GM12878 (cell line): ENCODE results near the gene CEP135. TPM values are rescaled to one million over a fixed set of nuclear protein-coding genes. Genes with fewer than 3 reads are reported as not detected.

ENCODE experiments used
- ATAC-seq: fragments of 200-7000 bp; cut with Tn5 transposase; 3 replicates; pipeline ENCODE4 v1.9.1; 2020; ENCODE audit warnings: mild to moderate bottlenecking, moderate library complexity
- BruUV-seq: library from RNA; stranded (reverse); fragments of 400-500 nt; replicated peaks from 2 replicates; lab custom pipeline; 2021; lab: Mats Ljungman, UMichigan
- CTCF ChIA-PET: fragments of 300-600 bp; sonication (Branson Sonifier 250); formaldehyde crosslinking; extraction: SDS; loops from one replicate; lab custom pipeline; 2021; ENCODE audit warnings: inconsistent platforms; lab: Yijun Ruan, JAX
- POLR2A ChIA-PET: fragments of 350-600 bp; formaldehyde crosslinking; extraction: SDS; loops from one replicate; lab custom pipeline; 2021; ENCODE audit warnings: inconsistent platforms; lab: Charles Lee
- RAD21 ChIA-PET: fragments of 300-600 bp; sonication (Branson Sonifier 250); formaldehyde crosslinking; loops from one replicate; lab custom pipeline; 2023; ENCODE audit warnings: antibody characterized with exemption; ENCODE audit not compliant: unreplicated experiment; lab: Charles Lee
- SMC1A ChIA-PET: fragments of 300-600 bp; sonication (Branson Sonifier 250); formaldehyde crosslinking; loops from one replicate; lab custom pipeline; 2023; ENCODE audit not compliant: unreplicated experiment, uncharacterized antibody; lab: Charles Lee
- DNase-seq: peaks from one replicate; pipeline ENCODE4 v3.0.0-alpha.2; 2011; ENCODE audit warnings: low read depth, low spot score
- FAIRE-seq: peaks from 3 replicates; lab custom pipeline; 2011; peaks lifted over from hg19 to GRCh38; lab: Jason Lieb, UNC
- H2AFZ ChIP-seq: 2 replicates; pipeline ENCODE4 v1.6.0; 2011; ENCODE audit warnings: low read depth, low read length, control low read depth; ENCODE audit not compliant: control insufficient read depth
- H3K27ac ChIP-seq: 2 replicates; pipeline ENCODE4 v1.5.1; 2011; ENCODE audit warnings: control low read depth; ENCODE audit not compliant: control insufficient read depth, insufficient read depth
- H3K27me3 ChIP-seq, 2 experiments: replicated peaks in 1 of 2; 2 replicates each; pipeline versions ENCODE4 v1.6.0 to v1.6.1; 2011; ENCODE audit warnings: low read length in 1 of 2; ENCODE audit not compliant: control insufficient read depth in 2 of 2, insufficient read depth in 2 of 2
- H3K36me3 ChIP-seq, 2 experiments: 2 replicates each; pipeline ENCODE4 v1.5.1; 2011; ENCODE audit warnings: low read length in 1 of 2; ENCODE audit not compliant: control insufficient read depth in 2 of 2, insufficient read depth in 2 of 2
- H3K4me1 ChIP-seq: 2 replicates; pipeline ENCODE4 v1.6.1; 2011; ENCODE audit warnings: mild to moderate bottlenecking, low read length, moderate library complexity, mixed read lengths; ENCODE audit not compliant: control insufficient read depth, insufficient read depth
- H3K4me2 ChIP-seq: 2 replicates; pipeline ENCODE4 v1.6.0; 2011; ENCODE audit warnings: control low read depth; ENCODE audit not compliant: control insufficient read depth, insufficient read depth
- H3K4me3 ChIP-seq: fragments of 200-600 bp; sonication (generic); 2 replicates; pipeline ENCODE4 v1.5.1; 2016
- H3K79me2 ChIP-seq: 2 replicates; pipeline ENCODE4 v1.6.0; 2011; ENCODE audit warnings: low read length; ENCODE audit not compliant: control insufficient read depth, insufficient read depth
- H3K9ac ChIP-seq: 2 replicates; pipeline ENCODE4 v1.8.0; 2011; ENCODE audit warnings: low read length, control low read depth, mixed read lengths; ENCODE audit not compliant: control insufficient read depth, insufficient read depth
- H3K9me3 ChIP-seq: replicated peaks from 3 replicates; pipeline ENCODE4 v1.5.1; 2011; ENCODE audit warnings: mild to moderate bottlenecking, low read length; ENCODE audit not compliant: control insufficient read depth, insufficient read depth
- H4K20me1 ChIP-seq: 2 replicates; pipeline ENCODE4 v1.6.0; 2011; ENCODE audit not compliant: control insufficient read depth, insufficient read depth
- CHD1 ChIP-seq: IDR thresholded peaks from 2 replicates; pipeline ENCODE4 v1.6.1; 2012; ENCODE audit warnings: low read depth, low read length, improper control_type of control experiment
- CHD2 ChIP-seq: IDR thresholded peaks from 2 replicates; pipeline ENCODE4 v1.6.1; 2011; ENCODE audit warnings: low read depth, low read length, improper control_type of control experiment, borderline replicate concordance
- IKZF2 ChIP-seq, 2 experiments: fragments of 450-650 bp; IDR thresholded peaks; 2 replicates each; pipeline ENCODE4 v1.6.1; 2017; ENCODE audit warnings: mild to moderate bottlenecking in 2 of 2, moderate library complexity in 2 of 2
- PAX8 ChIP-seq: fragments of 450-650 bp; IDR thresholded peaks from 2 replicates; pipeline ENCODE4 v1.6.1; 2017; ENCODE audit warnings: mild to moderate bottlenecking, moderate library complexity
- RAD51 ChIP-seq: fragments of 450-650 bp; IDR thresholded peaks from 2 replicates; pipeline ENCODE4 v1.6.1; 2016; ENCODE audit warnings: moderate library complexity, mild to moderate bottlenecking, inconsistent platforms
- SMAD5 ChIP-seq: IDR thresholded peaks from 2 replicates; pipeline ENCODE4 v1.6.1; 2016; ENCODE audit warnings: antibody characterized with exemption, low read depth
- SRF ChIP-seq, 2 experiments: IDR thresholded peaks; 2 replicates each; pipeline ENCODE4 v1.6.1; 2011; ENCODE audit warnings: low read depth in 2 of 2, low read length in 2 of 2, mild to moderate bottlenecking in 1 of 2, moderate library complexity in 1 of 2
- STAT1 ChIP-seq: fragments of 450-650 bp; conservative IDR thresholded peaks from 2 replicates; pipeline ENCODE4 v1.6.1; 2014; ENCODE audit warnings: antibody characterized with exemption, mild to moderate bottlenecking
- TBL1XR1 ChIP-seq: IDR thresholded peaks from 2 replicates; pipeline ENCODE4 v1.6.1; 2012; ENCODE audit warnings: low read depth, low read length, improper control_type of control experiment
- TCF3 ChIP-seq: IDR thresholded peaks from 2 replicates; pipeline ENCODE4 v1.6.1; 2012; ENCODE audit warnings: low read depth, mild to moderate bottlenecking, low read length, borderline replicate concordance; ENCODE audit not compliant: insufficient read depth
- YBX1 ChIP-seq: fragments of 450-650 bp; IDR thresholded peaks from 2 replicates; pipeline ENCODE4 v1.6.1; 2016; ENCODE audit warnings: antibody characterized with exemption
- ZNF24 ChIP-seq: fragments of 450-650 bp; IDR thresholded peaks from 2 replicates; pipeline ENCODE4 v1.6.1; 2017; ENCODE audit warnings: antibody characterized with exemption, mild to moderate bottlenecking
- ZNF592 ChIP-seq: fragments of 450-650 bp; IDR thresholded peaks from 2 replicates; pipeline ENCODE4 v1.6.1; 2017; ENCODE audit warnings: mild to moderate bottlenecking, moderate library complexity
- WGBS: methylation state at CpG from one replicate; pipeline ENCODE4 v1.1.6; 2016; ENCODE audit warnings: low lambda C conversion rate; ENCODE audit not compliant: insufficient replicate concordance, insufficient coverage; ENCODE audit errors: missing lambda C conversion rate; 5-methylcytosine and 5-hydroxymethylcytosine counted together
- in situ Hi-C: fragments of 300-500 bp; cut with MboI; formaldehyde crosslinking; loops from 9 replicates; pipeline ENCODE4 v1.14.3; 2018; ENCODE audit warnings: mixed read lengths
- intact Hi-C: fragments of 100-400 bp; cut with micrococcal nuclease; formaldehyde crosslinking; loops from one replicate; pipeline ENCODE4 v1.14.2; 2022; ENCODE audit not compliant: unreplicated experiment
- polyA plus RNA-seq, 11 experiments: library from polyadenylated mRNA; depleted of rRNA in 4 of 11; unstranded in 6 of 11; stranded (reverse) in 5 of 11; fragments of >200 nt; fragmentation: Nextera tagmentation in 4 of 11; fragmentation: Illumina TruSeq in 1 of 11; extraction: Ambion mirVana in 4 of 11; extraction: Trizol in 1 of 11; gene quantifications; 1 replicate in 1 of 11; 2 replicates in 10 of 11; pipeline versions ENCODE4 v1.2.1 to v1.2.3, GENCODE V29; 2011 to 2016; ENCODE audit warnings: inconsistent platforms in 2 of 11, missing spikeins in 2 of 11, low read depth in 1 of 11
- total RNA-seq, 4 experiments: library from RNA; depleted of rRNA in 3 of 4; stranded (reverse); fragments of >200 nt in 3 of 4; fragmentation: Illumina TruSeq in 1 of 4; extraction: Trizol in 1 of 4; gene quantifications; 2 replicates each; pipeline versions ENCODE4 v1.2.1 to v1.2.3, GENCODE V29; 2013 to 2021
- TF ChIP-seq, protein P1 (sequence below): fragments of 450-650 bp; IDR thresholded peaks from 2 replicates; pipeline ENCODE4 v1.6.1; 2014; ENCODE audit warnings: mild to moderate bottlenecking
- TF ChIP-seq, protein P2 (sequence below), 3 experiments: IDR thresholded peaks in 2 of 3; conservative IDR thresholded peaks in 1 of 3; 2 replicates each; pipeline ENCODE4 v1.5.1; 2011; ENCODE audit warnings: low read depth in 3 of 3, low read length in 3 of 3, mild to moderate bottlenecking in 3 of 3, control low read depth in 2 of 3, moderate library complexity in 2 of 3, inconsistent platforms in 1 of 3, mixed read lengths in 1 of 3; ENCODE audit not compliant: control insufficient read depth in 2 of 3, insufficient read depth in 1 of 3; ENCODE audit errors: extremely low read depth in 1 of 3

CEP135 gene
- total and polyA plus RNA-seq, 10 of the 15 experiments (the other 5 are each of a cell fraction or from before 2014, with no cell fraction given), result 2.9 to 13.6 (median 10.1) TPM

DNA sequence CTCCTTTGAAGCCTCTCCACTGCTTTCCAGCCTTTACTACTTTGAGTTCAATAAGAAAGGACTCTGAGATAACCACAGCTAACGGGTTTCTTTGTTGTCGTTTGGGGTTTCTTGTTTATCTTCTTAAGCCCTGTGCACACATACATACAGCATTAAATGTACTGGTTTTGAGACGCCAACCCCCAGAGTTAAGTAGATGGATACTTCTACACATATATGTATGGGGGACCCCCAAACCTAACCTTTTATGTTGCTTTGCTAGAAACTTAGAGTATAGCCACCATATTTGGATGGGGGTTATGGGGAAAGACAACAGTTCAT lies 697 bp downstream of the CEP135 start:
- Histone ChIP-seq H3K27me3 (no peaks in the 10 kb centered on the region), H3K9me3 (no peaks in the 10 kb centered on the region), H2AFZ (peak overlapping the region; percentile 91), H4K20me1 (no peaks in the 10 kb centered on the region), H3K9ac (peak overlapping the region; percentile 82), H3K79me2 (peaks cover 30% of the 10 kb centered on the region), H3K27ac (peak overlapping the region; percentile 95), H3K4me1 (no peaks in the 10 kb centered on the region), H3K36me3 (0 out of 4 replicates have a peak, but pooled peaks cover 0 to 5% of the 10 kb centered on the region in 2 experiments), H3K4me3 (peak overlapping the region; percentile 76), H3K4me2 (peak overlapping the region; percentile 93)
- TSS peak; percentile 74 for BruUV-seq
- FAIRE-seq (no peak), ATAC-seq (no peak), DNase-seq (no peak)
- ChIA-PET SMC1A (interaction anchor here (0.7 to 3.1 kb wide), 13 partner anchors 9 to 438 kb away, joined by 3 to 21 read pairs (median 4); partner anchors contain the start of genes AASDH and EXOC1), RAD21 (interaction anchor here (0.6 to 4.6 kb wide), 18 partner anchors 9 to 1028 kb away, joined by 3 to 72 read pairs (median 6); partner anchors contain the start of genes AASDH, EXOC1, NOA1 and PAICS), CTCF (interaction anchor here (0.7 to 3.6 kb wide), 24 partner anchors 8 to 887 kb away, joined by 3 to 49 read pairs (median 6); partner anchors contain the start of genes AASDH, PAICS, PPAT and SRD5A3), POLR2A (interaction anchor here (0.7 to 1.3 kb wide), 7 partner anchors 8 to 554 kb away, joined by 3 to 4 read pairs (median 3); partner anchors contain the start of gene TMEM165)
- WGBS, result 0% methylated on average over 3 of the region's 3 CpGs
- in situ Hi-C loops, result loop anchor here (5.0 to 10.0 kb wide), 2 partner anchors 98 to 345 kb away; a partner anchor contains a TSS
- intact Hi-C loops, result loop anchor here (5.0 kb wide), 3 partner anchors 43 to 1028 kb away; partner anchors contain the start of genes AASDH, NOA1 and POLR2B
- TF ChIP-seq STAT1 (no peak), ZNF592 (no peak), SMAD5 (no peak), IKZF2 (IDR thresholded peaks at IDR 0.05) (no peak), ZNF24 (no peak), TCF3 (no peak), CHD1 (no peak), TBL1XR1 (no peak), SRF (IDR thresholded peaks at IDR 0.05; ENCODE audit: low read depth in 2 of 2, low read length in 2 of 2) (no peak), CHD2 (no peak), YBX1 (no peak), PAX8 (no peak), RAD51 (no peak)
- TF ChIP-seq, protein P1, sequence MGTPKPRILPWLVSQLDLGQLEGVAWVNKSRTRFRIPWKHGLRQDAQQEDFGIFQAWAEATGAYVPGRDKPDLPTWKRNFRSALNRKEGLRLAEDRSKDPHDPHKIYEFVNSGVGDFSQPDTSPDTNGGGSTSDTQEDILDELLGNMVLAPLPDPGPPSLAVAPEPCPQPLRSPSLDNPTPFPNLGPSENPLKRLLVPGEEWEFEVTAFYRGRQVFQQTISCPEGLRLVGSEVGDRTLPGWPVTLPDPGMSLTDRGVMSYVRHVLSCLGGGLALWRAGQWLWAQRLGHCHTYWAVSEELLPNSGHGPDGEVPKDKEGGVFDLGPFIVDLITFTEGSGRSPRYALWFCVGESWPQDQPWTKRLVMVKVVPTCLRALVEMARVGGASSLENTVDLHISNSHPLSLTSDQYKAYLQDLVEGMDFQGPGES, result no peak
- TF ChIP-seq, protein P2, sequence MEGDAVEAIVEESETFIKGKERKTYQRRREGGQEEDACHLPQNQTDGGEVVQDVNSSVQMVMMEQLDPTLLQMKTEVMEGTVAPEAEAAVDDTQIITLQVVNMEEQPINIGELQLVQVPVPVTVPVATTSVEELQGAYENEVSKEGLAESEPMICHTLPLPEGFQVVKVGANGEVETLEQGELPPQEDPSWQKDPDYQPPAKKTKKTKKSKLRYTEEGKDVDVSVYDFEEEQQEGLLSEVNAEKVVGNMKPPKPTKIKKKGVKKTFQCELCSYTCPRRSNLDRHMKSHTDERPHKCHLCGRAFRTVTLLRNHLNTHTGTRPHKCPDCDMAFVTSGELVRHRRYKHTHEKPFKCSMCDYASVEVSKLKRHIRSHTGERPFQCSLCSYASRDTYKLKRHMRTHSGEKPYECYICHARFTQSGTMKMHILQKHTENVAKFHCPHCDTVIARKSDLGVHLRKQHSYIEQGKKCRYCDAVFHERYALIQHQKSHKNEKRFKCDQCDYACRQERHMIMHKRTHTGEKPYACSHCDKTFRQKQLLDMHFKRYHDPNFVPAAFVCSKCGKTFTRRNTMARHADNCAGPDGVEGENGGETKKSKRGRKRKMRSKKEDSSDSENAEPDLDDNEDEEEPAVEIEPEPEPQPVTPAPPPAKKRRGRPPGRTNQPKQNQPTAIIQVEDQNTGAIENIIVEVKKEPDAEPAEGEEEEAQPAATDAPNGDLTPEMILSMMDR (IDR thresholded peaks at IDR 0.05 in 2 of 3, conservative IDR thresholded peaks at IDR 0.05 in 1 of 3; ENCODE audit: control insufficient read depth in 2 of 3, extremely low read depth in 1 of 3, insufficient read depth in 1 of 3, low read depth in 3 of 3, low read length in 3 of 3), result no peak
